ENCODE data around the gene LYG2. TPM values are rescaled to one million over a fixed set of nuclear protein-coding genes. Genes with fewer than 3 reads are reported as not detected.

The LYG2 gene
- total and polyA plus RNA-seq, 4 donors, result 0.31 TPM; not detected in 3

DNA sequence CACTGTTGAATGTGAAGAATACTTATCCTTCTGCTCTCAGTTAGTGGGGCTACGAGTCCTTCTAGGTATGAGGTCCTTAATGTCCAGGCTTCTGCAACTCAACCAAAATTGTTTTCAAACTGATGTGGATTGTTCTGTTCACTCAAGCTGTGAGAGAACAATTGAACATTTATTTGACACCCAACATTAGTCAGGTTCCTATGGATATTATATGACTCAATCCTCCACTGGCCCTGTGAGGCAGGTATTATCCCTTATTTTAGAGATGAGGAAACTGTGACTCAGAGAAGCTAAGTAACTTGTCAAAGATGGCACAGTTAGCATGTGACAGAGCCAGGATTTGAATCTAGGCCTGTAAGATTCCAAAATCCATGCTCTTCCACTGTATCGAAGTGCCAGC lies 1.2 kb upstream of the LYG2 start:
- no peaks in the 10 kb centered on the region for H3K4me1 ChIP-seq (ENCODE audit: control insufficient read depth in 4 of 4, insufficient read depth in 4 of 4, low read length in 3 of 4)
- no peak for DNase-seq (ENCODE audit: low spot score)
- no peaks in the 10 kb centered on the region for H3K9me3 ChIP-seq (ENCODE audit: control insufficient read depth in 4 of 4, low read length in 3 of 4)
- H3K36me3 ChIP-seq (ENCODE audit: control insufficient read depth in 4 of 4, insufficient read depth in 3 of 4, low read depth in 1 of 4, low read length in 3 of 4), result no peaks in the 10 kb centered on the region
- no peak overlapping the region for H3K4me3 ChIP-seq (ENCODE audit: low read depth in 1 of 3, low read length in 3 of 3)
- no peak overlapping the region for H3K27ac ChIP-seq (ENCODE audit: low read depth in 1 of 2, low read length in 2 of 2)
- no peak overlapping the region for H3K9ac ChIP-seq (ENCODE audit: low read depth in 1 of 2, low read length in 2 of 2)
- WGBS, result 96% methylated on average over 2 of the region's 2 CpGs
- no peak for TF ChIP-seq HNF4G (IDR thresholded peaks at IDR 0.05)
- TF ChIP-seq RAD21 (IDR thresholded peaks at IDR 0.05), result no peak
- TF ChIP-seq SP1 (IDR thresholded peaks at IDR 0.05), result no peak
- no peak for TF ChIP-seq EGR1 (IDR thresholded peaks at IDR 0.05; ENCODE audit: low read depth in 2 of 2)
- TF ChIP-seq RXRA (IDR thresholded peaks at IDR 0.05), result no peak
- TF ChIP-seq, protein P1, sequence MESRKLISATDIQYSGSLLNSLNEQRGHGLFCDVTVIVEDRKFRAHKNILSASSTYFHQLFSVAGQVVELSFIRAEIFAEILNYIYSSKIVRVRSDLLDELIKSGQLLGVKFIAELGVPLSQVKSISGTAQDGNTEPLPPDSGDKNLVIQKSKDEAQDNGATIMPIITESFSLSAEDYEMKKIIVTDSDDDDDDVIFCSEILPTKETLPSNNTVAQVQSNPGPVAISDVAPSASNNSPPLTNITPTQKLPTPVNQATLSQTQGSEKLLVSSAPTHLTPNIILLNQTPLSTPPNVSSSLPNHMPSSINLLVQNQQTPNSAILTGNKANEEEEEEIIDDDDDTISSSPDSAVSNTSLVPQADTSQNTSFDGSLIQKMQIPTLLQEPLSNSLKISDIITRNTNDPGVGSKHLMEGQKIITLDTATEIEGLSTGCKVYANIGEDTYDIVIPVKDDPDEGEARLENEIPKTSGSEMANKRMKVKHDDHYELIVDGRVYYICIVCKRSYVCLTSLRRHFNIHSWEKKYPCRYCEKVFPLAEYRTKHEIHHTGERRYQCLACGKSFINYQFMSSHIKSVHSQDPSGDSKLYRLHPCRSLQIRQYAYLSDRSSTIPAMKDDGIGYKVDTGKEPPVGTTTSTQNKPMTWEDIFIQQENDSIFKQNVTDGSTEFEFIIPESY (IDR thresholded peaks at IDR 0.05), result no peak
- TF ChIP-seq, protein P2, sequence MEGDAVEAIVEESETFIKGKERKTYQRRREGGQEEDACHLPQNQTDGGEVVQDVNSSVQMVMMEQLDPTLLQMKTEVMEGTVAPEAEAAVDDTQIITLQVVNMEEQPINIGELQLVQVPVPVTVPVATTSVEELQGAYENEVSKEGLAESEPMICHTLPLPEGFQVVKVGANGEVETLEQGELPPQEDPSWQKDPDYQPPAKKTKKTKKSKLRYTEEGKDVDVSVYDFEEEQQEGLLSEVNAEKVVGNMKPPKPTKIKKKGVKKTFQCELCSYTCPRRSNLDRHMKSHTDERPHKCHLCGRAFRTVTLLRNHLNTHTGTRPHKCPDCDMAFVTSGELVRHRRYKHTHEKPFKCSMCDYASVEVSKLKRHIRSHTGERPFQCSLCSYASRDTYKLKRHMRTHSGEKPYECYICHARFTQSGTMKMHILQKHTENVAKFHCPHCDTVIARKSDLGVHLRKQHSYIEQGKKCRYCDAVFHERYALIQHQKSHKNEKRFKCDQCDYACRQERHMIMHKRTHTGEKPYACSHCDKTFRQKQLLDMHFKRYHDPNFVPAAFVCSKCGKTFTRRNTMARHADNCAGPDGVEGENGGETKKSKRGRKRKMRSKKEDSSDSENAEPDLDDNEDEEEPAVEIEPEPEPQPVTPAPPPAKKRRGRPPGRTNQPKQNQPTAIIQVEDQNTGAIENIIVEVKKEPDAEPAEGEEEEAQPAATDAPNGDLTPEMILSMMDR (IDR thresholded peaks at IDR 0.05; ENCODE audit: low read depth, low read length, missing input control), result no peak
- no peak for TF ChIP-seq HNF4A (conservative IDR thresholded peaks at IDR 0.05)
- no peak for TF ChIP-seq JUND (IDR thresholded peaks at IDR 0.05)
- TF ChIP-seq, protein P3, sequence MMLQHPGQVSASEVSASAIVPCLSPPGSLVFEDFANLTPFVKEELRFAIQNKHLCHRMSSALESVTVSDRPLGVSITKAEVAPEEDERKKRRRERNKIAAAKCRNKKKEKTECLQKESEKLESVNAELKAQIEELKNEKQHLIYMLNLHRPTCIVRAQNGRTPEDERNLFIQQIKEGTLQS (IDR thresholded peaks at IDR 0.05), result no peak
- TF ChIP-seq FOXA1 (IDR thresholded peaks at IDR 0.05), result no peak
- TF ChIP-seq, protein P4, sequence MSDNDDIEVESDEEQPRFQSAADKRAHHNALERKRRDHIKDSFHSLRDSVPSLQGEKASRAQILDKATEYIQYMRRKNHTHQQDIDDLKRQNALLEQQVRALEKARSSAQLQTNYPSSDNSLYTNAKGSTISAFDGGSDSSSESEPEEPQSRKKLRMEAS (IDR thresholded peaks at IDR 0.05), result no peak
- TF ChIP-seq GABPA (IDR thresholded peaks at IDR 0.05 in 1 of 2, conservative IDR thresholded peaks at IDR 0.05 in 1 of 2), result no peak
- H3K27me3 ChIP-seq (ENCODE audit: control insufficient read depth in 4 of 4, insufficient read depth in 4 of 4, low read length in 3 of 4), result no peaks in the 10 kb centered on the region

DNA sequence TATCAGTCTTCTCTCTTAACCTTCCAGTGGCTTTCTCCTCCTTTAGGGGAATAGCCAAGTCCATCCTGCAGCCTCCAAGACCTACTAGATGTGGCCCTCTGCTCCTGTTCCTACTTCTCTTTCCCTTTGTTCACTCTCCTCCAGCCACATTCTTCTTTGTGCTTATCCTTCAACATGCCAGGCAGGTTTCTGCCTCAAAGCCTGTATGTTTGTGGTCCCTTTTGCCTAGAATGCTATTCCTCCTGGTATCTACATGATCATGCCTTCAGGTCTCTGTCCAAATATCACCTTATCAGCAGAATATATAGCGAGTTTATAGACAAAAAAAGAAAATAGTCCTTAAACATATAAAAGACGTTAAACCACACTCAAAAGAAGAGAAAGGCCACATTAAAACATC lies 5.5 kb downstream of the LYG2 start:
- Histone ChIP-seq H3K9ac (ENCODE audit: low read depth in 1 of 2, low read length in 2 of 2) (no peak overlapping the region), H3K36me3 (ENCODE audit: control insufficient read depth in 4 of 4, insufficient read depth in 3 of 4, low read depth in 1 of 4, low read length in 3 of 4) (no peaks in the 10 kb centered on the region), H3K27ac (ENCODE audit: low read depth in 1 of 2, low read length in 2 of 2) (no peak overlapping the region)

More for the DNA sequence above, 5.5 kb downstream of the LYG2 start:
- no peaks in the 10 kb centered on the region for H3K4me1 ChIP-seq (ENCODE audit: control insufficient read depth in 4 of 4, insufficient read depth in 4 of 4, low read length in 3 of 4)
- WGBS, result 88% methylated on average over 2 of the region's 2 CpGs
- no peaks in the 10 kb centered on the region for H3K27me3 ChIP-seq (ENCODE audit: control insufficient read depth in 4 of 4, insufficient read depth in 4 of 4, low read length in 3 of 4)
- TF ChIP-seq, protein P3 (IDR thresholded peaks at IDR 0.05), result no peak
- no peak for TF ChIP-seq SP1 (IDR thresholded peaks at IDR 0.05)
- TF ChIP-seq, protein P2 (IDR thresholded peaks at IDR 0.05; ENCODE audit: low read depth, low read length, missing input control), result no peak
- TF ChIP-seq, protein P1 (IDR thresholded peaks at IDR 0.05), result no peak
- DNase-seq (ENCODE audit: low spot score), result no peak
- no peaks in the 10 kb centered on the region for H3K9me3 ChIP-seq (ENCODE audit: control insufficient read depth in 4 of 4, low read length in 3 of 4)
- H3K4me3 ChIP-seq (ENCODE audit: low read depth in 1 of 3, low read length in 3 of 3), result no peak overlapping the region
